ENCODE measurements around the gene QPCTL.
A peak's percentile ranks its signal among the peaks of the same experiment; 100 is the strongest.
"Not testable (repeated sequence)": the region's sequence is repeated elsewhere in the genome, so short reads cannot be mapped to it uniquely, and the experiment has no call there.

QPCTL gene

DNA sequence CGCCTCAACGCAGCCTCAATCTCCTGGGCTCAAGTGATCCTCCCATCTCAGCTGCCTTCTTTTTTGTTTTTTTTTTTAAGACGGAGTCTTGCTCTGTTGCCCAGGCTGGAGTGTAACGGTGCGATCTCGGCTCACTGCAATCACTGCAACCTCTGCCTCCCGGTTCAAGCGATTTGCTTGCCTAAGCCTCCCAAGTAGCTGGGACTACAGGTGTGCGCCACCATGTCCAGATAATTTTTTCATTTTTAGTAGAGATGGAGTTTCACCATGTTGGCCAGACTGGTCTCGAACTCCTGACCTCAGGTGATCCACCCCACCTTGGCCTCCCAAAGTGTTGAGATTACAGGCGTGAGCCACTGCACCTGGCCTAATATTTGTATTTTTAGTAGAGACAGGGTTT is 27.6 kb downstream of the QPCTL start:
- not testable (repeated sequence) for H3K4me3 Mint-ChIP-seq

GRCh38 chr19:45728683-45729082 is 36.2 kb downstream of the QPCTL start:
- H3K9me3 Mint-ChIP-seq; H3K36me3 Mint-ChIP-seq (ENCODE audit: low read depth); H3K27me3 Mint-ChIP-seq (ENCODE audit: low read depth); H3K4me3 Mint-ChIP-seq; H3K27ac Mint-ChIP-seq: not testable (repeated sequence)
- peaks cover 23% of the 10 kb centered on the region for H3K4me1 Mint-ChIP-seq (ENCODE audit: low read depth)

More for the DNA sequence above, 27.6 kb downstream of the QPCTL start:
- H3K4me1 Mint-ChIP-seq (ENCODE audit: low read depth), result peaks cover 29% of the 10 kb centered on the region
- not testable (repeated sequence) for H3K27ac Mint-ChIP-seq; H3K9me3 Mint-ChIP-seq; H3K27me3 Mint-ChIP-seq (ENCODE audit: low read depth)
- H3K36me3 Mint-ChIP-seq (ENCODE audit: low read depth), result peaks cover 23% of the 10 kb centered on the region

- peaks cover 19% of the 10 kb centered on the region for H3K4me1 Mint-ChIP-seq (ENCODE audit: low read depth)
- H3K27me3 Mint-ChIP-seq (ENCODE audit: low read depth), result no peaks in the 10 kb centered on the region
- peaks cover 1% of the 10 kb centered on the region for H3K36me3 Mint-ChIP-seq (ENCODE audit: low read depth)
- peak overlapping the region; percentile 96 for H3K4me3 Mint-ChIP-seq
- H3K9me3 Mint-ChIP-seq, result no peaks in the 10 kb centered on the region
- peak overlapping the region; percentile 96 for H3K27ac Mint-ChIP-seq
Observed at GRCh38 chr19:45729800-45730290, 37.4 kb downstream of the QPCTL start.

GRCh38 chr19:45730368-45731288 is 38.2 kb downstream of the QPCTL start, which contains the start of gene FBXO46:
FBXO46 (minus strand) TSS chr19:45730896; CDS start chr19:45713495, 17,401 bp downstream.
- Mint-ChIP-seq H3K27me3 (ENCODE audit: low read depth) (no peaks in the 10 kb centered on the region), H3K9me3 (no peaks in the 10 kb centered on the region), H3K4me3 (peak within 1 kb of the TSS; percentile 96), H3K4me1 (ENCODE audit: low read depth) (peaks cover 19% of the 10 kb centered on the region), H3K27ac (peak within 1 kb of the TSS; percentile 96), H3K36me3 (ENCODE audit: low read depth) (peaks cover 1% of the 10 kb centered on the region)

GRCh38 chr19:45733160-45733810 is 40.8 kb downstream of the QPCTL start, which contains the start of gene MEIOSIN:
MEIOSIN (plus strand) TSS chr19:45733439; CDS start chr19:45735377, 1,938 bp downstream.
- Mint-ChIP-seq H3K4me1 (ENCODE audit: low read depth) (peaks cover 13% of the 10 kb centered on the region), H3K36me3 (ENCODE audit: low read depth) (peaks cover 1% of the 10 kb centered on the region), H3K27me3 (ENCODE audit: low read depth) (no peaks in the 10 kb centered on the region), H3K9me3 (no peaks in the 10 kb centered on the region), H3K4me3 (no peak within 1 kb of the TSS), H3K27ac (no peak within 1 kb of the TSS)

- peaks cover 12% of the 10 kb centered on the region for H3K27me3 Mint-ChIP-seq (ENCODE audit: low read depth)
- no peaks in the 10 kb centered on the region for H3K4me1 Mint-ChIP-seq (ENCODE audit: low read depth)
- no peaks in the 10 kb centered on the region for H3K36me3 Mint-ChIP-seq (ENCODE audit: low read depth)
- H3K4me3 Mint-ChIP-seq, result no peak overlapping the region
- H3K9me3 Mint-ChIP-seq, result no peaks in the 10 kb centered on the region
- H3K27ac Mint-ChIP-seq, result no peak overlapping the region
Observed at GRCh38 chr19:45739498-45740439, 47.3 kb downstream of the QPCTL start.

DNA sequence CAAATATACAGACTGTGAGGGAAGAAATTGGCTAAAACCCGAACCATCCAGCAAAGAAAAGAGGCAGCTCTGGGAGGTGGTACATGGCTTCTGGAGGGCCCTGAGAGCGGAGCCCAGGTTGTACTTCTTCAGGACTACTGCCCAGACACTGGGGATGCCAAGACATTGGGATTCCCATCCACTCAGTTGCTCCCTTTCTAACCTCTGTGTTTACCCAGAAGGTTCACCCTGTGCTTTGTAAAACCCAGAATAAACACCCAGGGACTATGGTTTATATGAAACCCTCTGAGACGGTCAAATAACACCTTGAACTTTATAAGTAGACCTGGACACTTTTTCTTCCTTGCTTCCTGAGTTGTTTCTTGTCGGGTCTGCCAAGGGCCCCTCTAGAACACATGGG is 50.5 kb downstream of the QPCTL start:
- Mint-ChIP-seq H3K4me3 (no peak overlapping the region), H3K27me3 (ENCODE audit: low read depth) (peaks cover 24% of the 10 kb centered on the region), H3K4me1 (ENCODE audit: low read depth) (no peaks in the 10 kb centered on the region), H3K27ac (no peak overlapping the region), H3K9me3 (no peaks in the 10 kb centered on the region), H3K36me3 (ENCODE audit: low read depth) (no peaks in the 10 kb centered on the region)

DNA sequence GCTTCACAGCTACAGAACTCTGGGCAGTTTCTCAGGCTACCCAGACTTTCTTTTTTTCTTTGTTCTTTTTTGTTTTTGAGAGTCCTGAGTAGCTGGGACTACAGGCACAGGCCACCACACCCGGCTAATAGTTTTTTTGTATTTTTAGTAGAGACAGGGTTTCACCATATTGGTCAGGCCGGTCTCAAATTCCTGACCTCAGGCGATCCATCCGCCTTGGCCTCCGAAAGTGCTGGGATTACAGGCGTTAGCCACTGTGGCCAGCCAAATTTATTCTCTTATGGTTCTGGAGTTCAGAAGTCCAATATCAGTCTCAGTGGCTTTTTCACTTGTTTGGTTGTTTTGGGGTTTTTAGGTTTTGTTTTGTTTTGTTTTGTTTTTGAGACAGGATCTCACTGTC is 53.1 kb downstream of the QPCTL start:
- no peaks in the 10 kb centered on the region for H3K36me3 Mint-ChIP-seq (ENCODE audit: low read depth)
- H3K27me3 Mint-ChIP-seq (ENCODE audit: low read depth), result peaks cover 24% of the 10 kb centered on the region
- H3K9me3 Mint-ChIP-seq, result no peaks in the 10 kb centered on the region
- H3K4me1 Mint-ChIP-seq (ENCODE audit: low read depth), result no peaks in the 10 kb centered on the region
- H3K4me3 Mint-ChIP-seq, result no peak overlapping the region
- no peak overlapping the region for H3K27ac Mint-ChIP-seq

DNA sequence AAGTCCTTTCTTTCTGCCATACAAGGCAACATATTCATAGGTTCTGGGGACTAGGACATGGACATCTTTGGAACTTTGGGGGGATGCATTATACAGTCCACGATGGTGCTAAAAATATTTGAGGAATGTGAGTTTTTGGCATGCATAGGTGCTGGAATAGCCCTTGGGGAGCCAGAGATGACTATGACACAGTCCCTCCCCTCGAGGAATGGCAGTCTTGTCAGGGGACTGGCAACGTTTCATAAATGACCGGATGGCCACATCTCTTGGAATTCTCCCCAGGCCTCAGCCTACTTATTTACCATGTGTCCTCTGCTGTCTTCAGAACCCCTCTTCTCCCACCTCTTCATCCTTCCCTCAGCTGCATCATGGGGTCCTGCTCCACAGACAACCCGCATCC is 54.4 kb downstream of the QPCTL start:
- H3K27ac Mint-ChIP-seq, result no peak overlapping the region
- H3K4me3 Mint-ChIP-seq, result no peak overlapping the region
- no peaks in the 10 kb centered on the region for H3K36me3 Mint-ChIP-seq (ENCODE audit: low read depth)
- H3K9me3 Mint-ChIP-seq, result no peaks in the 10 kb centered on the region
- peaks cover 24% of the 10 kb centered on the region for H3K27me3 Mint-ChIP-seq (ENCODE audit: low read depth)
- no peaks in the 10 kb centered on the region for H3K4me1 Mint-ChIP-seq (ENCODE audit: low read depth)

DNA sequence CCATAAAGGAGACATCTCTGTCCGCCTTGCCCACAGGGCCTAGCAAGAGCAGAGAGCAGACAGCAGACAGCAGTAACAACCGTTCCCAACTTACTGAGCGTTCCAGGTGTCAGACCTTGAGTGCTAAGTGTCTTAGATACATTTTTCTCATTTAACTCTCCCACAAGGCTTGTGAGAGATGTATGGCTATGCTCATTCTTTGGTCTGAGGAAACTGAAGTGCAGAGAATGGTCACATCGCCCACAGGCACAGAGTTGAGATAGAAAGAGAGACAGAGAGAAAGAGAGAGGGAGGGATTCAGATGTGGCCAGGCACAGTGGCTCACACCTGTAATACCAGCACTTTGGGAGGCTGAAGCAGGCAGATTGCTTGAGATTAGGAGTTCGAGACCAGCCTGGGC is 55.0 kb downstream of the QPCTL start:
- Mint-ChIP-seq H3K36me3 (ENCODE audit: low read depth) (no peaks in the 10 kb centered on the region), H3K27me3 (ENCODE audit: low read depth) (peaks cover 21% of the 10 kb centered on the region), H3K4me1 (ENCODE audit: low read depth) (no peaks in the 10 kb centered on the region), H3K27ac (no peak overlapping the region), H3K4me3 (no peak overlapping the region), H3K9me3 (no peaks in the 10 kb centered on the region)

GRCh38 chr19:45751483-45751882 is 59.0 kb downstream of the QPCTL start:
- not testable (repeated sequence) for H3K27ac Mint-ChIP-seq; H3K9me3 Mint-ChIP-seq; H3K4me1 Mint-ChIP-seq (ENCODE audit: low read depth); H3K36me3 Mint-ChIP-seq (ENCODE audit: low read depth); H3K27me3 Mint-ChIP-seq (ENCODE audit: low read depth); H3K4me3 Mint-ChIP-seq

DNA sequence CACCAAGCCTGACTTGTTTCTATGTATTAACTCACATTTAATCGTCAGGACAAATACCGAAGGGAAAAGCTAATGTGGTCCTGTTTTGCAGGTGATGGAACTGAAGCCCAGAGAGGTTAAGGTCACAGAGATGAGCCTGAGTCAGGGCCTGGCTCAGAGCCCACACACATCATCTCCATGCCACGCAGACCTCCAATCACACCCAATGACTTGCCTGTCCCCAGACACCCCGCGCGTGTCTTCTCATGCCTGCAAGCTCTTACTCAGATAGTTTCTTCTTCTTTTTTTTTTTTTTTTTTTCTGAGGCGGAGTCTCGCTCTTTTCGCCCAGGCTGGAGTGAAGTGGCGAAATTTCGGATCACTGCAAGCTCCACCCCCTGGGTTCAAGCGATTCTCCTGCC is 60.2 kb downstream of the QPCTL start:
- Mint-ChIP-seq H3K27ac (no peak overlapping the region), H3K4me3 (no peak overlapping the region), H3K4me1 (ENCODE audit: low read depth) (no peaks in the 10 kb centered on the region), H3K36me3 (ENCODE audit: low read depth) (no peaks in the 10 kb centered on the region), H3K9me3 (no peaks in the 10 kb centered on the region), H3K27me3 (ENCODE audit: low read depth) (peaks cover 1% of the 10 kb centered on the region)

- Mint-ChIP-seq H3K36me3 (ENCODE audit: low read depth) (no peaks in the 10 kb centered on the region), H3K27me3 (ENCODE audit: low read depth) (no peaks in the 10 kb centered on the region), H3K4me1 (ENCODE audit: low read depth) (no peaks in the 10 kb centered on the region), H3K4me3 (no peak overlapping the region), H3K9me3 (no peaks in the 10 kb centered on the region), H3K27ac (no peak overlapping the region)
Observed at GRCh38 chr19:45753548-45753947, 61.1 kb downstream of the QPCTL start.
